Endothelial cell of umbilical vein (primary cell): ENCODE measurements around the gene C1orf210. TPM values are rescaled to one million over a fixed set of nuclear protein-coding genes. Genes with fewer than 3 reads are reported as not detected.

Experiments
- BruUV-seq: library from RNA; stranded (reverse); fragments of 400-500 nt; replicated peaks from 2 replicates; lab custom pipeline; 2021; lab: Mats Ljungman, UMichigan
- CTCF ChIA-PET: fragments of 300-600, 350-600 bp; sonication (Branson Sonifier 250); formaldehyde crosslinking; loops from one replicate; lab custom pipeline; 2021; ENCODE audit warnings: antibody characterized with exemption, inconsistent platforms; lab: Charles Lee
- POLR2A ChIA-PET: fragments of 300-600, 350-600 bp; sonication (Branson Sonifier 250); formaldehyde crosslinking; loops from one replicate; lab custom pipeline; 2021; ENCODE audit warnings: antibody characterized with exemption, inconsistent platforms; lab: Charles Lee
- DNase-seq: peaks from one replicate; pipeline ENCODE4 v3.0.0-alpha.2; 2011; ENCODE audit warnings: low read depth, low spot score
- FAIRE-seq: peaks from 2 replicates; lab custom pipeline; 2011; peaks lifted over from hg19 to GRCh38; lab: Jason Lieb, UNC
- H2AFZ ChIP-seq: 2 replicates; pipeline ENCODE4 v1.6.0; 2012; ENCODE audit warnings: low read depth, low read length, control low read depth, inconsistent platforms
- H3K27ac ChIP-seq: 2 replicates; pipeline ENCODE4 v1.5.1; 2011; ENCODE audit warnings: low read depth, mild to moderate bottlenecking, control low read depth, low read length, moderate library complexity; ENCODE audit not compliant: insufficient read depth
- H3K27me3 ChIP-seq, 2 experiments: 2 replicates each; pipeline versions ENCODE4 v1.6.0 to v1.6.1; 2011; ENCODE audit warnings: low read length in 2 of 2, mixed read lengths in 1 of 2; ENCODE audit not compliant: control insufficient read depth in 2 of 2, insufficient read depth in 2 of 2
- H3K36me3 ChIP-seq, 2 experiments: 2 replicates in 1 of 2; 3 replicates in 1 of 2; pipeline ENCODE4 v1.5.1; 2011; ENCODE audit warnings: low read length in 2 of 2, mild to moderate bottlenecking in 1 of 2, moderate library complexity in 1 of 2; ENCODE audit not compliant: control insufficient read depth in 2 of 2, insufficient read depth in 2 of 2; ENCODE audit errors: extremely low read depth in 1 of 2
- H3K4me1 ChIP-seq: 3 replicates; pipeline ENCODE4 v1.5.1; 2011; ENCODE audit warnings: mild to moderate bottlenecking, low read length; ENCODE audit not compliant: control insufficient read depth, insufficient read depth; ENCODE audit errors: extremely low read depth
- H3K4me2 ChIP-seq: 2 replicates; pipeline ENCODE4 v1.6.1; 2011; ENCODE audit warnings: low read length, control low read depth, mixed read lengths; ENCODE audit not compliant: insufficient read depth
- H3K4me3 ChIP-seq, 3 experiments: fragments of 200-600 bp in 1 of 3; sonication (generic), shearing (Covaris generic) in 1 of 3; replicated peaks in 1 of 3; 2 replicates each; pipeline ENCODE4 v1.5.1; 2011 to 2016; ENCODE audit warnings: control low read depth in 3 of 3, low read length in 3 of 3, mild to moderate bottlenecking in 2 of 3, inconsistent platforms in 1 of 3, low read depth in 1 of 3, moderate library complexity in 1 of 3; ENCODE audit not compliant: insufficient read depth in 1 of 3
- H3K79me2 ChIP-seq: 2 replicates; pipeline ENCODE4 v1.6.0; 2012; ENCODE audit warnings: low read length, inconsistent platforms; ENCODE audit not compliant: control insufficient read depth, insufficient read depth
- H3K9ac ChIP-seq: replicated peaks from 2 replicates; pipeline ENCODE3; 2011; ENCODE audit warnings: low read length, control low read depth; ENCODE audit not compliant: insufficient read depth; ENCODE audit errors: extremely low read depth
- H3K9me1 ChIP-seq: replicated peaks from 3 replicates; pipeline ENCODE4 v1.6.0; 2011; ENCODE audit warnings: mild to moderate bottlenecking, low read length; ENCODE audit not compliant: control insufficient read depth, insufficient read depth; ENCODE audit errors: extremely low read depth
- H3K9me3 ChIP-seq: replicated peaks from 2 replicates; pipeline ENCODE4 v1.5.1; 2012; ENCODE audit warnings: low read length, inconsistent platforms; ENCODE audit not compliant: control insufficient read depth, insufficient read depth
- H4K20me1 ChIP-seq: replicated peaks from 2 replicates; pipeline ENCODE3; 2011; ENCODE audit warnings: mild to moderate bottlenecking, low read length; ENCODE audit not compliant: control insufficient read depth, insufficient read depth; ENCODE audit errors: extremely low read depth
- EZH2 ChIP-seq: IDR thresholded peaks from 2 replicates; pipeline ENCODE4 v1.6.1; 2012; ENCODE audit warnings: borderline replicate concordance, low read depth, mild to moderate bottlenecking, moderate library complexity, low read length, inconsistent platforms; ENCODE audit not compliant: severe bottlenecking
- FOS ChIP-seq: IDR thresholded peaks from 2 replicates; pipeline ENCODE4 v1.6.1; 2011; ENCODE audit warnings: mild to moderate bottlenecking, low read length, moderate library complexity, borderline replicate concordance; ENCODE audit not compliant: insufficient read depth
- GATA2 ChIP-seq: IDR thresholded peaks from 2 replicates; pipeline ENCODE4 v1.7.0; 2011; ENCODE audit warnings: low read depth, mild to moderate bottlenecking, moderate library complexity, mixed read lengths, low read length; ENCODE audit not compliant: insufficient read length, insufficient read depth
- JUN ChIP-seq: IDR thresholded peaks from 2 replicates; pipeline ENCODE4 v1.6.1; 2011; ENCODE audit warnings: borderline replicate concordance, low read depth; ENCODE audit not compliant: insufficient read length, insufficient read depth
- MYC ChIP-seq: IDR thresholded peaks from one replicate; pipeline ENCODE4 v1.6.1; 2011; ENCODE audit warnings: mild to moderate bottlenecking, low read depth, low read length
- POLR2A ChIP-seq: IDR thresholded peaks from 2 replicates; pipeline ENCODE4 v1.6.1; 2012; ENCODE audit warnings: low read depth, mild to moderate bottlenecking, control low read depth, low read length
- POLR2AphosphoS5 ChIP-seq: IDR thresholded peaks from 2 replicates; pipeline ENCODE4 v1.6.1; 2012; ENCODE audit warnings: low read depth, mild to moderate bottlenecking, control low read depth, low read length, moderate library complexity; ENCODE audit not compliant: insufficient read depth
- dilution Hi-C: fragments of 300-500 bp; cut with MboI; formaldehyde crosslinking; loops from one replicate; pipeline ENCODE4 v1.15.0; 2019; ENCODE audit warnings: low sequenced_read_pairs; ENCODE audit not compliant: extremely low pct_ligation_motif_present
- intact Hi-C: fragments of 100-400 bp; cut with micrococcal nuclease; formaldehyde crosslinking; loops from one replicate; pipeline ENCODE4 v1.10.0; 2022
- polyA plus RNA-seq, 4 experiments: library from polyadenylated mRNA; depleted of rRNA in 3 of 4; stranded (reverse) in 3 of 4; unstranded in 1 of 4; fragments of >200 nt; gene quantifications; 2 replicates each; pipeline versions ENCODE4 v1.2.1 to v1.2.3, GENCODE V29; 2011 to 2012; ENCODE audit warnings: missing spikeins in 1 of 4
- total RNA-seq: library from RNA; stranded (reverse); gene quantifications from 2 replicates; pipeline ENCODE4 v1.2.3, GENCODE V29; 2021
- TF ChIP-seq, protein P1 (sequence below), 2 donors: IDR thresholded peaks; 1 replicate in 1 of 2; 2 replicates in 1 of 2; pipeline ENCODE4 v1.5.1; 2011; ENCODE audit warnings: low read length in 2 of 2, mild to moderate bottlenecking in 2 of 2, moderate library complexity in 2 of 2, control low read depth in 1 of 2, inconsistent platforms in 1 of 2, low read depth in 1 of 2; ENCODE audit not compliant: insufficient read depth in 1 of 2; ENCODE audit errors: extremely low read depth in 1 of 2
- TF ChIP-seq, protein P2 (sequence below): IDR thresholded peaks from 2 replicates; pipeline ENCODE4 v1.6.1; 2011; ENCODE audit not compliant: insufficient read depth, insufficient read length

Gene C1orf210
- total and polyA plus RNA-seq, 2 donors (not counting 3 experiments of a cell fraction or from before 2014, with no cell fraction given): not detected

DNA sequence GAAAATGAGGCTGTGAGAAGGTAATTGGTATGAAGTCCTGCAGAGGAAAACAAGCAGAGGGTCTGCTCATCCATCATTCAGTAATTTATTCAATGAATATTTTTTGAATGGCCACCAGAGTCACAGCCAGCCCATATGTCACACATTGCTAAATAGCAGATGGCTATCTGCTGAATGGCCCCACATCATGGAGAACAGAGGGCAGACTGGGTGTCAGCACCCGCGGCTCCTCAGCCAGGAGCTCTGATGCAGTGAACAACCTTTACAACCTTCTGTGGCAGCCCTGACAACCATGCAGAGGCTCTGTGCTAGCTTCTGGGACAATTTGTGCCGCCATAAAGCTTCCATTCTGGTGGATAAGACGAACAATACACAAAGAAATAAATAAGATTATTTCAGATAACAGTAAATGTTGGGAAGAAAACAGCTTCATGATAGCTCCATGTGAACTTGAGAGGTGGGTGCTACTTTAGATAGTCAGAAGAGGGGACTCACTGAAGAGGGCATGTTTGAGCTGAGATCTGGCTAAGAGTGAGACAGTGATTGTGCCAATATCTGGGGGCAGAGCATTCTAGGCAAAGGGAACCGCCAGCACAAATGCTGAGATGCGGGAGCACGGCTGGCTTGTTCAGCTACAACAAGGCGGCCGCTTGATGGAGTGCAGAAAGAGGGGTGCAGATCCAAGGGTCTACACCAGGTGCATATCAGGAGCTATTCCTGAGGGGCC, 2.8 kb upstream of the C1orf210 start:
- Histone ChIP-seq H3K79me2 (no peaks in the 10 kb centered on the region), H3K9me1 (no peaks in the 10 kb centered on the region), H3K4me3 (no peak overlapping the region), H3K27me3 (peaks cover 2 to 5% of the 10 kb centered on the region in 2 experiments), H3K4me2 (no peak overlapping the region), H3K27ac (no peak overlapping the region), H2AFZ (no peak overlapping the region), H3K9me3 (no peaks in the 10 kb centered on the region), H3K36me3 (no peaks in the 10 kb centered on the region), H3K4me1 (no peaks in the 10 kb centered on the region), H3K9ac (no peak overlapping the region), H4K20me1 (no peaks in the 10 kb centered on the region)
- BruUV-seq: no TSS peak
- DNase-seq (no peak), FAIRE-seq (no peak)
- ChIA-PET POLR2A (no interaction called here), CTCF (interaction anchor here (0.8 to 1.4 kb wide), 4 partner anchors 9 to 126 kb away, joined by 3 to 5 read pairs (median 4); no protein-coding TSS in a partner anchor)
- intact Hi-C loops (no loop called here), dilution Hi-C loops (no loop called here)
- TF ChIP-seq, protein P1, sequence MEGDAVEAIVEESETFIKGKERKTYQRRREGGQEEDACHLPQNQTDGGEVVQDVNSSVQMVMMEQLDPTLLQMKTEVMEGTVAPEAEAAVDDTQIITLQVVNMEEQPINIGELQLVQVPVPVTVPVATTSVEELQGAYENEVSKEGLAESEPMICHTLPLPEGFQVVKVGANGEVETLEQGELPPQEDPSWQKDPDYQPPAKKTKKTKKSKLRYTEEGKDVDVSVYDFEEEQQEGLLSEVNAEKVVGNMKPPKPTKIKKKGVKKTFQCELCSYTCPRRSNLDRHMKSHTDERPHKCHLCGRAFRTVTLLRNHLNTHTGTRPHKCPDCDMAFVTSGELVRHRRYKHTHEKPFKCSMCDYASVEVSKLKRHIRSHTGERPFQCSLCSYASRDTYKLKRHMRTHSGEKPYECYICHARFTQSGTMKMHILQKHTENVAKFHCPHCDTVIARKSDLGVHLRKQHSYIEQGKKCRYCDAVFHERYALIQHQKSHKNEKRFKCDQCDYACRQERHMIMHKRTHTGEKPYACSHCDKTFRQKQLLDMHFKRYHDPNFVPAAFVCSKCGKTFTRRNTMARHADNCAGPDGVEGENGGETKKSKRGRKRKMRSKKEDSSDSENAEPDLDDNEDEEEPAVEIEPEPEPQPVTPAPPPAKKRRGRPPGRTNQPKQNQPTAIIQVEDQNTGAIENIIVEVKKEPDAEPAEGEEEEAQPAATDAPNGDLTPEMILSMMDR (IDR thresholded peaks at IDR 0.05; ENCODE audit: extremely low read depth in 1 of 2, insufficient read depth in 1 of 2, low read depth in 1 of 2, low read length in 2 of 2): no peak
- TF ChIP-seq, protein P2, sequence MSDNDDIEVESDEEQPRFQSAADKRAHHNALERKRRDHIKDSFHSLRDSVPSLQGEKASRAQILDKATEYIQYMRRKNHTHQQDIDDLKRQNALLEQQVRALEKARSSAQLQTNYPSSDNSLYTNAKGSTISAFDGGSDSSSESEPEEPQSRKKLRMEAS: no peak
- TF ChIP-seq EZH2: no peak
- TF ChIP-seq FOS: no peak
- no peak for TF ChIP-seq POLR2A
- TF ChIP-seq JUN: no peak
- TF ChIP-seq MYC: no peak
- no peak for TF ChIP-seq GATA2
- TF ChIP-seq POLR2AphosphoS5: no peak
